Upper lobe of right lung (tissue), 1 donor: ENCODE data around the gene TTN. TPM values are rescaled to one million over a fixed set of nuclear protein-coding genes. Genes with fewer than 3 reads are reported as not detected.
A peak's percentile ranks its signal among the peaks of the same experiment; 100 is the strongest.

ENCODE experiments used
- ATAC-seq: fragments of 200-7000 bp; cut with Tn5 transposase; one replicate; pipeline ENCODE4 v1.9.1; 2020; ENCODE audit warnings: mild to moderate bottlenecking, moderate library complexity
- DNase-seq: peaks from one replicate; pipeline ENCODE4 v3.0.0-alpha.2; 2020
- H3K27ac ChIP-seq: fragments of 200-600 bp; one replicate; pipeline ENCODE4 v1.8.0; 2022
- H3K27me3 ChIP-seq: fragments of 200-600 bp; one replicate; pipeline ENCODE4 v1.8.0; 2022; ENCODE audit warnings: mild to moderate bottlenecking
- H3K36me3 ChIP-seq: fragments of 200-600 bp; one replicate; pipeline ENCODE4 v1.8.0; 2022
- H3K4me1 ChIP-seq: fragments of 200-600 bp; one replicate; pipeline ENCODE4 v1.8.0; 2022
- H3K4me3 ChIP-seq: fragments of 200-600 bp; one replicate; pipeline ENCODE4 v1.8.0; 2022; ENCODE audit warnings: mild to moderate bottlenecking
- H3K9me3 ChIP-seq: fragments of 200-600 bp; one replicate; pipeline ENCODE4 v1.8.0; 2022
- intact Hi-C: fragments of 100-400 bp; cut with DNase I; formaldehyde crosslinking; loops from one replicate; pipeline ENCODE4 v1.11.0; 2022
- total RNA-seq: library from RNA; stranded (reverse); fragmentation: NEBNext Ultra II Directional; extraction: Animal tissue kit (Norgen Biotek cat#: 25700); gene quantifications from one replicate; pipeline ENCODE4 v1.2.1, GENCODE V29; 2021
- TF ChIP-seq, protein P1 (sequence below): fragments of 200-600 bp; IDR thresholded peaks from one replicate; pipeline ENCODE4 v1.8.0; 2022; ENCODE audit warnings: antibody characterized with exemption
- donor health status: DM: no; HTN: yes; CAD: no; lungs with severe emphysema.

Gene TTN
- total RNA-seq, 1 donor from 2014 or later, result 19.6 TPM

DNA sequence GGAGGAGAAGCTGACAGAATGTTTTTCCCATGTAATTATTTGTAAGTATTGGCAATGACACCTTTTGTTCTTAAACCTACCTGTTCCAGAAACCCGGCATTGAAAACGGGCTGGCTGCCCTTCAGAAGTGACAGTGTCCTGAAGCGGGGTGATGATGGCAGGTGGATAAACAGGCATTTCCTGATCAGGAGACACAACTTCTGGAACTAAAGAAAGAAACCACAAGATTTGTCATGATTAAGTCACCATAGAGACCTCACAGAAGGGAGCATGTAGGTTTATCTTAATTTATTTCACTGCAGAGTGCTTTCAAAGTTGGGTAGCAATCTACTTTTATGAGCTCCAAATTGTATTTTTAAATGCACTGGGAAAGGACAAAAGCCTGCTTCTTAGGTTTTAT lies 43.1 kb downstream of the TTN start:
- DNase-seq (no peak), ATAC-seq (no peak)
- TF ChIP-seq, protein P1, sequence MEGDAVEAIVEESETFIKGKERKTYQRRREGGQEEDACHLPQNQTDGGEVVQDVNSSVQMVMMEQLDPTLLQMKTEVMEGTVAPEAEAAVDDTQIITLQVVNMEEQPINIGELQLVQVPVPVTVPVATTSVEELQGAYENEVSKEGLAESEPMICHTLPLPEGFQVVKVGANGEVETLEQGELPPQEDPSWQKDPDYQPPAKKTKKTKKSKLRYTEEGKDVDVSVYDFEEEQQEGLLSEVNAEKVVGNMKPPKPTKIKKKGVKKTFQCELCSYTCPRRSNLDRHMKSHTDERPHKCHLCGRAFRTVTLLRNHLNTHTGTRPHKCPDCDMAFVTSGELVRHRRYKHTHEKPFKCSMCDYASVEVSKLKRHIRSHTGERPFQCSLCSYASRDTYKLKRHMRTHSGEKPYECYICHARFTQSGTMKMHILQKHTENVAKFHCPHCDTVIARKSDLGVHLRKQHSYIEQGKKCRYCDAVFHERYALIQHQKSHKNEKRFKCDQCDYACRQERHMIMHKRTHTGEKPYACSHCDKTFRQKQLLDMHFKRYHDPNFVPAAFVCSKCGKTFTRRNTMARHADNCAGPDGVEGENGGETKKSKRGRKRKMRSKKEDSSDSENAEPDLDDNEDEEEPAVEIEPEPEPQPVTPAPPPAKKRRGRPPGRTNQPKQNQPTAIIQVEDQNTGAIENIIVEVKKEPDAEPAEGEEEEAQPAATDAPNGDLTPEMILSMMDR, result no peak
- intact Hi-C loops, result no loop called here
- Histone ChIP-seq H3K27me3 (no peaks in the 10 kb centered on the region), H3K4me1 (no peaks in the 10 kb centered on the region), H3K36me3 (no peaks in the 10 kb centered on the region), H3K9me3 (no peaks in the 10 kb centered on the region), H3K4me3 (no peak overlapping the region), H3K27ac (no peak overlapping the region)

DNA sequence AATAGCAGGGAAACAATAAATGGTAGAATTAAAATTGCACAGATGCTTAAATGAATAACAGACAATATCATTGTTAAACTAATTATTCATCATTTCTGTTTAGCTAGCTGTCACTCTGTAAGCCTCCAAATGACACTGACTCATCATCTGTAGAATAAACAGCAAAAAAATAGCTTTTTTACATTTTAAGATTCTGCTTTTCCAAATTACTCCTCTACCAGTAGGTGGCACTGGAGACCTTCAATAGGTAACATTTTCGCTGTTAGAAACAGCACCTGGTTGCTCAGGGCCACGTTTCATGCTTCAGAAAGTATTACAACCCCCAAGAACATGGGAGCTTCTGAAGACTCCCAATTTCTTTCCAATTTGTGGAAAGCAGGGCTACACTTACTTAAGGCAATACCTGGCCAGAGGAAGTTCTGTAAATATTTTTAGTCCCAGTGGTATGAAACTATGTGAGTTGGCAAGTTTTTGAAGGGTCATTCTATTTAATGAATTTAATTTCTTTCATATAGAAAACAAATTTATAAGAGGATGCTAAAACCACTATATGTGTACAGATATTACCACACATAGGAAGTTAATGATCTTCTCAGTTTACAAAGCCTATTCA lies 45.4 kb downstream of the TTN start:
- DNase-seq (no peak), ATAC-seq (peak; percentile 48)

DNA sequence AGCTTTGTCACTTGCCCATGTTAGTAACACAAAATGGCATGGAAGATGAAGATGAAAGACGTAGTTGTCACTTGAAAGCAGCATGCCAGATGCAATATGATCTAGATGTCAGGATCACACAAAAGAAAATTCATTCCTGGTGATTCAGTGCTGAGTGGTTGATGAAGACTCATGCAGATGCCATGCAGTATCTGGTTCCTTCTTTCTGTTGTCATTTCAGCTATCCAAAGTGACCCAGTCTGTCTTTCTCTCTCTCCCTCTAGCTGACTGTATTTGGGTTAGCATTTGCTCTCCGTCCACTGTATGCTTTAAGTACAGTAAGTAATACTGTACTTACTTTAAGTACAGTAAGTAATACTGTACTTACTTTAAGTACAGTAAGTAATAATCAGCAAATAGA lies 50.4 kb downstream of the TTN start:
- intact Hi-C loops, result no loop called here
- TF ChIP-seq, protein P1, result no peak

More for the DNA sequence above, 45.4 kb downstream of the TTN start:
- Histone ChIP-seq H3K4me3 (no peak overlapping the region), H3K4me1 (no peaks in the 10 kb centered on the region), H3K27ac (no peak overlapping the region), H3K9me3 (no peaks in the 10 kb centered on the region), H3K36me3 (no peaks in the 10 kb centered on the region), H3K27me3 (no peaks in the 10 kb centered on the region)
- TF ChIP-seq, protein P1, result peak; percentile 62
- intact Hi-C loops, result no loop called here

DNA sequence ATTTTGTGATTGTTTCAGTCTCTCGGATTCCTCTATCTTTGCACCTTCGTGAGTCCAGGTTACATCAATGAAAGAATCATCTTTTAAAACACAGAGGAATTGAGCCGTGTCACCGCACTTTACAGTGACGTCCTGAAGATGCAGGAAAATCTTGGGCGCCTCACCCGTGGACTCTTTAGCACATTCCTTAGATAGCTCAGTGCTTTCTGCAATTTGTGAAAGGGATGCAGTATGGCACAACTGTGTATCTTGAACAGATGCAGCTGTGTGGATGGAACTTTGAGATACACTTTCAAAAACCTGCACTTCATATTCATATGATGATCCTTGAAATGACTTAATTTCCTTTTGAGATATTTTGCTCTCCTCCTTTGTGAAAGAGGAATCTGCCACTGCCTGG lies 50.9 kb downstream of the TTN start:
- Histone ChIP-seq H3K4me3 (no peak overlapping the region), H3K9me3 (no peaks in the 10 kb centered on the region), H3K36me3 (no peaks in the 10 kb centered on the region), H3K4me1 (no peaks in the 10 kb centered on the region), H3K27me3 (no peaks in the 10 kb centered on the region), H3K27ac (no peak overlapping the region)
- intact Hi-C loops, result no loop called here
- TF ChIP-seq, protein P1, result no peak
- ATAC-seq, result no peak
- no peak for DNase-seq

More for the DNA sequence above, 50.4 kb downstream of the TTN start:
- Histone ChIP-seq H3K4me3 (no peak overlapping the region), H3K27me3 (no peaks in the 10 kb centered on the region), H3K9me3 (no peaks in the 10 kb centered on the region), H3K27ac (no peak overlapping the region), H3K36me3 (no peaks in the 10 kb centered on the region), H3K4me1 (no peaks in the 10 kb centered on the region)
- no peak for DNase-seq
- ATAC-seq, result no peak

DNA sequence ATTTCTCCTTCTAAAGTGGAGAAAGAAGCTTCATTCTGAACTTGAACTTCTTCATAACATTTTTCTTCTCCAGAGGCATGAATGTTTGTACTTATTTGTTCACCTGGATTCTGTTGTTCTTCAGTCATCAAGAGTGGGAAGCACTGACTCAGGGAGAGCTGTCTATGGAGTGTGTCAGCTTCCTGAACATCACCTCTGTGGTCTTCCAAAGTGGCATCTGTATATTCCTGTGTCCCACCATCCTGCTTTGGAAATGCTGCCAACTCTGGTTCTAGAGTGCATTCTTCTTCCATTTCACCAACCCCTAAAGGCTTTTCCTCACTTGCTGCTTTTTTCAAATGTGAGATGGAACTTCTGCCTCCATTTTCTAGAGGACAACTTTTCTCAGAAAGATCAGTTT lies 59.5 kb downstream of the TTN start:
- no peak for ATAC-seq
- H3K27me3 ChIP-seq, result no peaks in the 10 kb centered on the region
- no peak for DNase-seq
- no peak overlapping the region for H3K27ac ChIP-seq
- intact Hi-C loops, result no loop called here
- H3K9me3 ChIP-seq, result no peaks in the 10 kb centered on the region
- H3K4me1 ChIP-seq, result no peaks in the 10 kb centered on the region
- H3K4me3 ChIP-seq, result no peak overlapping the region
- H3K36me3 ChIP-seq, result no peaks in the 10 kb centered on the region
- TF ChIP-seq, protein P1, result no peak

DNA sequence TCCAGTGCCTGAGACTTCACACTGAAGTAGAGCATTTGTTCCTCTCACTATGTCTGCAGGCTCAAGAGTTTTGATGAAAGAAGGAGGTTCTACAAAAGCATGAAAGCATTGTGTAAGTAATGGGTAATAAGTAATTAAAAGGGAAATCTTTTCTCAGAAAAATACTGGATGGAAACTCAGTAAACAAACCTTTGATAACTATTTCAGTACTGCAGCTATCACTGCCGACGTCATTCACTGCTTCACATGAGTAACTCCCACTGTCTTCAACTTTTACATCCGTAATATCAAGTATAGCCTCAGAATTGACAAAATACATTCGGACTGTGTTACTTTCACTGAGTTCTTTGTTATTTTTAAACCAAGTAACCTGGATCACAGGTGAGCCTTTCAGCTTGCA lies 72.7 kb downstream of the TTN start:
- intact Hi-C loops, result no loop called here
- ATAC-seq, result no peak
- Histone ChIP-seq H3K9me3 (no peaks in the 10 kb centered on the region), H3K27me3 (no peaks in the 10 kb centered on the region), H3K27ac (no peak overlapping the region), H3K4me3 (no peak overlapping the region), H3K36me3 (no peaks in the 10 kb centered on the region), H3K4me1 (no peaks in the 10 kb centered on the region)
- DNase-seq, result no peak
- TF ChIP-seq, protein P1, result no peak
